GM10266 (cell line): Measurements from ENCODE around the gene SYNE2.

Experiments
- DNase-seq: peaks from one replicate; pipeline ENCODE4 v3.0.0; 2012; ENCODE audit errors: extremely low spot score
- TF ChIP-seq, protein P1 (sequence below): IDR thresholded peaks from 2 replicates; pipeline ENCODE4 v1.5.1; 2012; ENCODE audit warnings: mild to moderate bottlenecking, low read depth; ENCODE audit not compliant: control insufficient read depth, insufficient read depth; ENCODE audit errors: missing control alignments

Gene SYNE2

GRCh38 chr14:64147126-64147790 lies 294.5 kb downstream of the SYNE2 start:
- DNase-seq = no peak
- TF ChIP-seq, protein P1, sequence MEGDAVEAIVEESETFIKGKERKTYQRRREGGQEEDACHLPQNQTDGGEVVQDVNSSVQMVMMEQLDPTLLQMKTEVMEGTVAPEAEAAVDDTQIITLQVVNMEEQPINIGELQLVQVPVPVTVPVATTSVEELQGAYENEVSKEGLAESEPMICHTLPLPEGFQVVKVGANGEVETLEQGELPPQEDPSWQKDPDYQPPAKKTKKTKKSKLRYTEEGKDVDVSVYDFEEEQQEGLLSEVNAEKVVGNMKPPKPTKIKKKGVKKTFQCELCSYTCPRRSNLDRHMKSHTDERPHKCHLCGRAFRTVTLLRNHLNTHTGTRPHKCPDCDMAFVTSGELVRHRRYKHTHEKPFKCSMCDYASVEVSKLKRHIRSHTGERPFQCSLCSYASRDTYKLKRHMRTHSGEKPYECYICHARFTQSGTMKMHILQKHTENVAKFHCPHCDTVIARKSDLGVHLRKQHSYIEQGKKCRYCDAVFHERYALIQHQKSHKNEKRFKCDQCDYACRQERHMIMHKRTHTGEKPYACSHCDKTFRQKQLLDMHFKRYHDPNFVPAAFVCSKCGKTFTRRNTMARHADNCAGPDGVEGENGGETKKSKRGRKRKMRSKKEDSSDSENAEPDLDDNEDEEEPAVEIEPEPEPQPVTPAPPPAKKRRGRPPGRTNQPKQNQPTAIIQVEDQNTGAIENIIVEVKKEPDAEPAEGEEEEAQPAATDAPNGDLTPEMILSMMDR = no peak

DNA sequence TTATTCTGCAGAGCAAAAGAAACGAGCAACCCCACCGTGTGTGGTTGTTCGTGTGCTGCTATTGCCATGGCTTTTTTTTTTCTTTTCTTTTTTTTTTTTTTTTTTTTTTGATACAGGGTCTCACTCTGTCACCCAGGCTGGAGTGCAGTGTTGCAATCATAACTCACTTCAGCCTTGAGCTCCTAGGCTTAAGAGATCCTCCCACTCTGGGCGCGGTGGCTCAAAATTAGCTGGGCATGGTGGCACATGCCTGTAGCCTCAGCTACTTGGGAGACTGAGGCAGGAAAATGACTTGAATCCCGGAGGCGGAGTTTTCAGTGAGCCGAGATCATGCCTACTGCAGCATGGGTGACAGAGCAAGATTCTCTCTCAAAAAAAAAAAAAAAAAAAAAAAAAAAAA lies 297.1 kb downstream of the SYNE2 start:
- TF ChIP-seq, protein P1 = no peak
- DNase-seq = no peak

DNA sequence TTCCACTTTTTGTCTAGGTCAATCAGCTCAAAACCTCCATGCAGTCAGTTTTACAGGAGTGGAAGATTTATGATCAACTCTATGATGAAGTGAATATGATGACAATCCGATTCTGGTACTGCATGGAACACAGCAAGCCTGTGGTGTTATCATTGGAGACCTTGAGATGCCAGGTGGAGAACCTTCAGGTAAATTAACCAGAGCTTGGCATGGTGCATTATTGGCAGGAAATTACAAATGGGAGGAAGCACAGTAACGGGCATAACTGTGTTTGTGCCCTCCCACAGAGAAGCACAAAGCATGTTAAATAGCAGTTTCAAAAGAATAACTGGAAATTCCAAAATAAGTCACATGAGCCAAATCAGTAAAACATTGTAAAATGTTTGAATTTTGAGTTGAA lies 305.8 kb downstream of the SYNE2 start:
- DNase-seq = no peak
- TF ChIP-seq, protein P1 = no peak

GRCh38 chr14:64159588-64159987 lies 306.8 kb downstream of the SYNE2 start:
- DNase-seq = no peak
- TF ChIP-seq, protein P1 = peak; percentile 26

GRCh38 chr14:64170181-64170580 lies 317.4 kb downstream of the SYNE2 start:
- TF ChIP-seq, protein P1 = no peak
- no peak for DNase-seq

DNA sequence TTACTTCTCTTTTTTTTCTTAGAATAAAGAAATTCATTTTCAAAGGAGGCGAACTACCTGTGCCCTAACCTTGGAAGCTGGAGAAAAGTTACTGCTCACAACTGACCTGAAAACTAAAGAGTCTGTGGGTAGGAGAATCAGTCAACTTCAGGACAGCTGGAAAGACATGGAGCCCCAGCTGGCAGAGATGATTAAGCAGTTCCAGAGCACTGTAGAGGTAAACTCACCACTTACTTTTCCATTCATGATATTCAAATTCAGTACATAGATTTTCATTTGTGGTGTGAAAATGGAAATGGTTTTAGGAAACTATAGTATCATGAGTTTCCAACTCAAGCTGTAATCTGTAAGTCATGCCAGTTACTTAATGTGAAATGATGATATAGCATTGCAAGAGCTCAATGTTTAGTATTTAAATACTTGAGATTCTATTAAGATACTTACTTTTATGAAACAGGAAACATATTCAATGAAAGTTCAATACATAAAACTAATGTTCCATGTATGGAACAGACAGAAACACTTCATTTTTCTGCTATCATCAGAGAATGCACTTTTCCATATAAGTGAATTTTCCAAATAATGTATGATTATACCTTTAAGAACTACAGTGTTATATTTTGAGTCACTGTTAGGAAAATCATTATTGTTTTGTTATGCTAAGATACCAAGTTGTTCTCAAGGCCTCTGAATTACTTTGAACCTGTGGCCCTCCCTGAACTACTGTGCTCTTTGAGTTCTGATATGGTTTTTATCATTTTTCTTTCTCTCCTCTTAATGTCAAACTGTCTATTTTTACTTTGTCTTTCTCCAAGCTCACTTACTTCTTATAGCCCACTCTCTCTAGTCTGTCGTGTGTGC lies 322.3 kb downstream of the SYNE2 start:
- DNase-seq = no peak
- TF ChIP-seq, protein P1 = no peak

- TF ChIP-seq, protein P1 = no peak
- DNase-seq = no peak
These were observed 323.5 kb downstream of the SYNE2 start for GRCh38 chr14:64176330-64176729.
